ENCODE data around the gene CAMK4.

The CAMK4 gene

DNA sequence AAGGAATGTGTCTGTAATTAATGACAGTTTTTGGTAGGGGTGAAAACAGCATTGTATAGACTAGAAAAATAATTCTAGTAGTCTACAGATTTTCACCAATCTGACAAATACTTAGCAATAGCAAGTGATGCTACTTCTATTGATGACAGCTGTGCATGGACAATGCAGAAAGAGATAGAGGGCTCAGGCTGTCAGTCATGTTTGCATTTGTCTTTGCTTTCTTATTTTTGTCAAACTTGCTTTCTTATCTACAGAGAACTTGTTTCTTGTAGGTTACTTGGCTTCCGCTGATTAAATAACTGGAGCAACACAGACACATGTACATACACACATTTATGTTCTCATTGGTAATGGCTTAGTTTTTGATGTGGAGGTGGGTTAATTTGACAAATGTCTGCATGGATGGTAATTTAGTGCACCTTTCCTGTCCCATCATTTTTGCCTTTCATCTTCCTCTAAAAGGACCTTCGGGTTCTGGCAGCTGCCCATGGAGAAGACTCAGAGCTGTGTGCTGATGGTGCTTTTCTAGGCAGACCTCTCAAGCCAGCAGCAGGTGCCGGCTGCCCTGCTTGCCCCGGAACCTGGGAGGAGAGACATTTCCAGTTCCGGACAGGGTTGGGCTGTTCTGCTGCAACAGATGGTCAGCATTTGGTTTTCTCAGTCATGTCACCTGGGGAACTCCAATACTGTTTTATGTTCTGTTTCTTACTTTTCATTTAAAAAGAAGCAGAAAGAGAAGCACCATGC lies 28.8 kb downstream of the CAMK4 start:
- no peak overlapping the region for H3K4me3 ChIP-seq (replicated peaks; ENCODE audit: insufficient read depth, low read length)
- DNase-seq (ENCODE audit: low read depth in 1 of 2, low spot score in 1 of 2), result no peak
- H3K27me3 ChIP-seq (ENCODE audit: insufficient read depth, poor library complexity, severe bottlenecking), result no peaks in the 10 kb centered on the region
- no peak overlapping the region for H3K27ac ChIP-seq (replicated peaks)
- TF ChIP-seq POLR2AphosphoS5 (IDR thresholded peaks at IDR 0.05; ENCODE audit: low read depth), result no peak
- TF ChIP-seq REST (IDR thresholded peaks at IDR 0.05; ENCODE audit: insufficient replicate concordance, low read depth), result no peak
- no peak for TF ChIP-seq SPI1 (IDR thresholded peaks at IDR 0.05; ENCODE audit: borderline replicate concordance, low read depth)
- TF ChIP-seq, protein P1, sequence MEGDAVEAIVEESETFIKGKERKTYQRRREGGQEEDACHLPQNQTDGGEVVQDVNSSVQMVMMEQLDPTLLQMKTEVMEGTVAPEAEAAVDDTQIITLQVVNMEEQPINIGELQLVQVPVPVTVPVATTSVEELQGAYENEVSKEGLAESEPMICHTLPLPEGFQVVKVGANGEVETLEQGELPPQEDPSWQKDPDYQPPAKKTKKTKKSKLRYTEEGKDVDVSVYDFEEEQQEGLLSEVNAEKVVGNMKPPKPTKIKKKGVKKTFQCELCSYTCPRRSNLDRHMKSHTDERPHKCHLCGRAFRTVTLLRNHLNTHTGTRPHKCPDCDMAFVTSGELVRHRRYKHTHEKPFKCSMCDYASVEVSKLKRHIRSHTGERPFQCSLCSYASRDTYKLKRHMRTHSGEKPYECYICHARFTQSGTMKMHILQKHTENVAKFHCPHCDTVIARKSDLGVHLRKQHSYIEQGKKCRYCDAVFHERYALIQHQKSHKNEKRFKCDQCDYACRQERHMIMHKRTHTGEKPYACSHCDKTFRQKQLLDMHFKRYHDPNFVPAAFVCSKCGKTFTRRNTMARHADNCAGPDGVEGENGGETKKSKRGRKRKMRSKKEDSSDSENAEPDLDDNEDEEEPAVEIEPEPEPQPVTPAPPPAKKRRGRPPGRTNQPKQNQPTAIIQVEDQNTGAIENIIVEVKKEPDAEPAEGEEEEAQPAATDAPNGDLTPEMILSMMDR (IDR thresholded peaks at IDR 0.05; ENCODE audit: insufficient read depth, low read length), result no peak
- no peak for TF ChIP-seq GABPA (IDR thresholded peaks at IDR 0.05; ENCODE audit: low read depth)

- DNase-seq (ENCODE audit: low read depth in 1 of 2, low spot score in 1 of 2), result no peak
- TF ChIP-seq, protein P1 (IDR thresholded peaks at IDR 0.05; ENCODE audit: insufficient read depth, low read length), result no peak
- TF ChIP-seq SPI1 (IDR thresholded peaks at IDR 0.05; ENCODE audit: borderline replicate concordance, low read depth) (no peak), POLR2AphosphoS5 (IDR thresholded peaks at IDR 0.05; ENCODE audit: low read depth) (no peak), GABPA (IDR thresholded peaks at IDR 0.05; ENCODE audit: low read depth) (no peak), REST (IDR thresholded peaks at IDR 0.05; ENCODE audit: insufficient replicate concordance, low read depth) (no peak)
- no peaks in the 10 kb centered on the region for H3K27me3 ChIP-seq (ENCODE audit: insufficient read depth, poor library complexity, severe bottlenecking)
- no peak overlapping the region for H3K4me3 ChIP-seq (replicated peaks; ENCODE audit: insufficient read depth, low read length)
- no peak overlapping the region for H3K27ac ChIP-seq (replicated peaks)
Measured at GRCh38 chr5:111254613-111255012, 30.4 kb downstream of the CAMK4 start.

GRCh38 chr5:111255169-111255568 lies 31.0 kb downstream of the CAMK4 start:
- TF ChIP-seq SPI1 (IDR thresholded peaks at IDR 0.05; ENCODE audit: borderline replicate concordance, low read depth) (no peak), POLR2AphosphoS5 (IDR thresholded peaks at IDR 0.05; ENCODE audit: low read depth) (no peak), GABPA (IDR thresholded peaks at IDR 0.05; ENCODE audit: low read depth) (no peak), REST (IDR thresholded peaks at IDR 0.05; ENCODE audit: insufficient replicate concordance, low read depth) (no peak)
- TF ChIP-seq, protein P1 (IDR thresholded peaks at IDR 0.05; ENCODE audit: insufficient read depth, low read length), result no peak
- no peaks in the 10 kb centered on the region for H3K27me3 ChIP-seq (ENCODE audit: insufficient read depth, poor library complexity, severe bottlenecking)
- DNase-seq (ENCODE audit: low read depth in 1 of 2, low spot score in 1 of 2), result no peak
- no peak overlapping the region for H3K4me3 ChIP-seq (replicated peaks; ENCODE audit: insufficient read depth, low read length)
- no peak overlapping the region for H3K27ac ChIP-seq (replicated peaks)

All from HL-60 (cell line).